DOHH2 (cell line): Measurements from ENCODE around the gene SYCN.
A peak's percentile ranks its signal among the peaks of the same experiment; 100 is the strongest.
"Not testable (repeated sequence)": the region's sequence is repeated elsewhere in the genome, so short reads cannot be mapped to it uniquely, and the experiment has no call there.

ENCODE experiments used
- H3F3A ChIP-seq: fragments of 200-600 bp; sonication (generic), shearing (Covaris generic); 2 replicates; pipeline ENCODE4 v1.6.0; 2016; ENCODE audit warnings: antibody characterized with exemption, mild to moderate bottlenecking; ENCODE audit not compliant: control insufficient read depth, insufficient read depth
- H3K27ac ChIP-seq: fragments of 200-600 bp; sonication (generic); 2 replicates; pipeline ENCODE4 v1.5.1; 2014; ENCODE audit warnings: low read depth, mild to moderate bottlenecking, low read length, moderate library complexity
- H3K27me3 ChIP-seq: fragments of 200-600 bp; sonication (generic); 2 replicates; pipeline ENCODE4 v1.6.1; 2014; ENCODE audit warnings: mild to moderate bottlenecking, low read length, mixed read lengths; ENCODE audit not compliant: control insufficient read depth
- H3K36me3 ChIP-seq: fragments of 200-600 bp; sonication (generic); 2 replicates; pipeline ENCODE4 v1.6.1; 2014; ENCODE audit warnings: mild to moderate bottlenecking, low read length, moderate library complexity, mixed read lengths; ENCODE audit not compliant: control insufficient read depth
- H3K4me1 ChIP-seq: fragments of 200-600 bp; sonication (generic); 2 replicates; pipeline ENCODE4 v1.6.1; 2014; ENCODE audit warnings: mild to moderate bottlenecking, low read length, mixed read lengths; ENCODE audit not compliant: control insufficient read depth
- H3K4me2 ChIP-seq: fragments of 200-600 bp; sonication (generic); 2 replicates; pipeline ENCODE4 v1.6.0; 2014; ENCODE audit warnings: mild to moderate bottlenecking, low read length, moderate library complexity
- H3K4me3 ChIP-seq: fragments of 200-600 bp; sonication (generic); 2 replicates; pipeline ENCODE4 v1.5.1; 2014; ENCODE audit warnings: mild to moderate bottlenecking, low read length, mixed read lengths
- H3K79me2 ChIP-seq: fragments of 200-600 bp; sonication (generic); 2 replicates; pipeline ENCODE4 v1.6.1; 2014; ENCODE audit warnings: mild to moderate bottlenecking, low read length, mixed read lengths; ENCODE audit not compliant: control insufficient read depth
- H3K9me2 ChIP-seq: fragments of 200-600 bp; sonication (generic); replicated peaks from 2 replicates; pipeline ENCODE4 v1.6.1; 2014; ENCODE audit warnings: mild to moderate bottlenecking, low read length, mixed read lengths; ENCODE audit not compliant: control insufficient read depth
- H3K9me3 ChIP-seq: fragments of 200-600 bp; sonication (generic); 2 replicates; pipeline ENCODE4 v1.6.1; 2014; ENCODE audit warnings: antibody characterized with exemption, low read length, mixed read lengths; ENCODE audit not compliant: control insufficient read depth, insufficient read depth
- H4K20me1 ChIP-seq: fragments of 200-600 bp; sonication (generic); 2 replicates; pipeline ENCODE4 v1.6.0; 2014; ENCODE audit warnings: low read depth, mild to moderate bottlenecking, antibody characterized with exemption, low read length, moderate library complexity; ENCODE audit not compliant: control insufficient read depth, insufficient read depth
- EZH2phosphoT487 ChIP-seq: fragments of 200-600 bp; sonication (generic); IDR thresholded peaks from 2 replicates; pipeline ENCODE4 v1.6.1; 2017; ENCODE audit warnings: borderline replicate concordance, mild to moderate bottlenecking, antibody characterized with exemption, low read length, moderate library complexity, mixed read lengths
- TF ChIP-seq, protein P1 (sequence below): fragments of 200-600 bp; sonication (generic); IDR thresholded peaks from one replicate; pipeline ENCODE4 v1.5.1; 2014; ENCODE audit warnings: antibody characterized with exemption, mild to moderate bottlenecking, low read depth, low read length; ENCODE audit not compliant: poor library complexity, severe bottlenecking

SYCN gene

DNA sequence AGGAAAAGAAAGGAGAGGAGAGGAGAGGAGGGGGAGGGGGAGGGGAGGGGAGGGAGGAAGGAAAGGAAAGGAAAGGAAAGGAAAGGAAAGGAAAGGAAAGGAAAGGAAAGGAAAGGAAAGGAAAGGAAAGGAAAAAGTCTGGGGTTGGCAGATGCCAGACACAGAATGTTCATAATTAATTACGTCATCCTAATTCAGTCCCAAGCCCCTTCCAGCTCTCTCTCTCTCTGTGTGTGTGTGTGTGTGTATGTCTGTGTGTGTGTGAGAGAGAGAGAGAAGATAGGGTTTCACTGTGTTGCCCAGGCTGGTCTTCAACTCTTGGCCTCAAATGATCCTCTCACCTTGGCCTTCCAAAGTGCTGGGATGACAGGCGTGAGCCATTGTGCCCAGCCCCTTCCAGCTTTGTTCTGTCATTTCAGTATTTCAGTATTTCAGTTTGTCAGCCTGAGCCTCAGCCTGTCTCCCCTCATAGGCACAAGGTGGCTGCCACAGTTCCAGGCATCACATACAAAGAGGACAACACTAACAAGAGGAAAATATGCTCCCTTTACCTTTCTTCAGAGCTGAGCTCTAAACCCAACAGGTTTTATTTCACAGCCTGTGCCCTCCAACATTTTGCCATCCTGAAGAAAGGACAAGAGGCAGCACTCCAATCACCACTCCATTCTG, 26.2 kb upstream of the SYCN start:
- Histone ChIP-seq H3K9me3 (no peaks in the 10 kb centered on the region), H3K9me2 (no peaks in the 10 kb centered on the region), H3K27ac (no peak overlapping the region), H3K27me3 (0 out of 2 replicates have a peak, but pooled peaks cover 3% of the 10 kb centered on the region), H4K20me1 (no peaks in the 10 kb centered on the region), H3K4me3 (no peak overlapping the region), H3F3A (no peaks in the 10 kb centered on the region), H3K36me3 (no peaks in the 10 kb centered on the region), H3K4me1 (no peaks in the 10 kb centered on the region), H3K79me2 (no peaks in the 10 kb centered on the region), H3K4me2 (no peak overlapping the region)
- TF ChIP-seq, protein P1, sequence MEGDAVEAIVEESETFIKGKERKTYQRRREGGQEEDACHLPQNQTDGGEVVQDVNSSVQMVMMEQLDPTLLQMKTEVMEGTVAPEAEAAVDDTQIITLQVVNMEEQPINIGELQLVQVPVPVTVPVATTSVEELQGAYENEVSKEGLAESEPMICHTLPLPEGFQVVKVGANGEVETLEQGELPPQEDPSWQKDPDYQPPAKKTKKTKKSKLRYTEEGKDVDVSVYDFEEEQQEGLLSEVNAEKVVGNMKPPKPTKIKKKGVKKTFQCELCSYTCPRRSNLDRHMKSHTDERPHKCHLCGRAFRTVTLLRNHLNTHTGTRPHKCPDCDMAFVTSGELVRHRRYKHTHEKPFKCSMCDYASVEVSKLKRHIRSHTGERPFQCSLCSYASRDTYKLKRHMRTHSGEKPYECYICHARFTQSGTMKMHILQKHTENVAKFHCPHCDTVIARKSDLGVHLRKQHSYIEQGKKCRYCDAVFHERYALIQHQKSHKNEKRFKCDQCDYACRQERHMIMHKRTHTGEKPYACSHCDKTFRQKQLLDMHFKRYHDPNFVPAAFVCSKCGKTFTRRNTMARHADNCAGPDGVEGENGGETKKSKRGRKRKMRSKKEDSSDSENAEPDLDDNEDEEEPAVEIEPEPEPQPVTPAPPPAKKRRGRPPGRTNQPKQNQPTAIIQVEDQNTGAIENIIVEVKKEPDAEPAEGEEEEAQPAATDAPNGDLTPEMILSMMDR: no peak
- TF ChIP-seq EZH2phosphoT487: no peak

DNA sequence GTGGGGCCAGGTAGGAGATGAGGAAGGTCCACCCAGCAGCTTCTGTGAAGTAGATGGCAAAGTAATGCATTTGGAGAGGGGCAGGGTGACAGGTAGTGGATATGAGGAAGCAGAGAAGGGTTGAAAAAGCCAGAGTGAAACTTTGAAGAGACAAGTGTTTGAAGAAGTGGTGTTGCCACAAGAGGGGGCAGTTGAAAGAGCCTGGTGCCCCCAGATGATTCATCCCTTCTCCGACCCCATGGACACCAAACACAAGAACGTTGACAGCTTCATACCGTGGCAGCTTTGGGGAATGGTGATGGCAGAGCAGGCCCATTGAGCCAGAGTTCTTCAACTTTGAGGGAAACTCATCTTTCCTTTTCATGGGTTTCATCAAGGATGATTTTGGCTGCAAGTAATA, 20.8 kb upstream of the SYCN start:
- Histone ChIP-seq H3K9me3 (no peaks in the 10 kb centered on the region), H3K79me2 (no peaks in the 10 kb centered on the region), H3K4me3 (no peak overlapping the region), H3K9me2 (no peaks in the 10 kb centered on the region), H3K27ac (no peak overlapping the region), H3K36me3 (no peaks in the 10 kb centered on the region), H3K4me2 (no peak overlapping the region), H4K20me1 (no peaks in the 10 kb centered on the region), H3K27me3 (0 out of 2 replicates have a peak, but pooled peaks cover 3% of the 10 kb centered on the region), H3F3A (no peaks in the 10 kb centered on the region), H3K4me1 (0 out of 2 replicates have a peak, but pooled peaks cover 3% of the 10 kb centered on the region)
- TF ChIP-seq, protein P1: peak; percentile 9
- TF ChIP-seq EZH2phosphoT487: no peak

DNA sequence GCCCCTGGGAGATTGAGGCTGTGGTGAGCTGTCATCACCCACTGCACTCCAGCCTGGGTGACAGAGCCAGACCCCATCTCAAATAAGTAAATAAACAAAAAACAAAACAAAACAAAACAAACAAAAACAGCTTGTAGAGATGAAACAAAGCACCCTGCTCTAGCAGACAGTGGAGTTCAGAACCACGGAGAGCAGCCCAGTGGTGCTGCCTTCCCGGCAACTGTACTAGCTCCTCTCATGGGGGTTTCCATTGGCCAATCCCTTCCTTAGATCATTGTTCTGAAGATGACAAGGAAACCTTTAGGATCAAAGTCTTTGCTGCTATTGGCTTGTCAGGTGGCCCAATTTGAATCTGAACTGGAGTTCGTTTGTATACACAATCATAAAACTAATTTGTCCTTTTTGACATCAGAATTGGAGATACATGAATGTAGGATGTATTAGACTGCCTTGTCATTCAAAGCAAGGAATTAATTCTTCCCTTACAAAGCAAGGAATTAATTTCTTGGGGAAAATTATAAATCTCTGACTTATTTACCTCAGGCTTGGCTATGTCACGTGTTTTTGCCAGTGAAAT, 19.7 kb upstream of the SYCN start:
- no peaks in the 10 kb centered on the region for H4K20me1 ChIP-seq
- TF ChIP-seq EZH2phosphoT487: no peak
- TF ChIP-seq, protein P1: no peak

GRCh38 chr19:39219108-39219507, 15.0 kb upstream of the SYCN start:
- H3K9me3 ChIP-seq, H3K4me3 ChIP-seq, H3K9me2 ChIP-seq, H3K27me3 ChIP-seq, H3K36me3 ChIP-seq, H4K20me1 ChIP-seq, H3F3A ChIP-seq, H3K4me1 ChIP-seq, H3K79me2 ChIP-seq, H3K27ac ChIP-seq, H3K4me2 ChIP-seq: not testable (repeated sequence)

More for the DNA sequence above, 19.7 kb upstream of the SYCN start:
- Histone ChIP-seq H3K4me2 (no peak overlapping the region), H3K4me1 (0 out of 2 replicates have a peak, but pooled peaks cover 3% of the 10 kb centered on the region), H3K27ac (no peak overlapping the region), H3K4me3 (no peak overlapping the region), H3K9me3 (no peaks in the 10 kb centered on the region), H3K9me2 (no peaks in the 10 kb centered on the region), H3K79me2 (no peaks in the 10 kb centered on the region), H3K36me3 (no peaks in the 10 kb centered on the region), H3F3A (no peaks in the 10 kb centered on the region), H3K27me3 (0 out of 2 replicates have a peak, but pooled peaks cover 3% of the 10 kb centered on the region)
